HCT116 (cell line): ENCODE measurements around the gene OR2T6.

Source experiments
- POLR2A ChIP-seq: IDR thresholded peaks from 2 replicates; pipeline ENCODE4 v1.7.0; 2011; ENCODE audit warnings: borderline replicate concordance; ENCODE audit not compliant: insufficient read depth, insufficient read length; ENCODE audit errors: extremely low read depth
- TF ChIP-seq, protein P1 (sequence below), 3 experiments: fragments of 200-600 bp in 1 of 3; sonication (generic) in 1 of 3; IDR thresholded peaks in 2 of 3; conservative IDR thresholded peaks in 1 of 3; 2 replicates each; pipeline ENCODE4 v1.5.1; 2012 to 2017; ENCODE audit warnings: low read depth in 2 of 3, low read length in 2 of 3, antibody characterized with exemption in 1 of 3, borderline replicate concordance in 1 of 3, control low read depth in 1 of 3, mild to moderate bottlenecking in 1 of 3, mixed read lengths in 1 of 3, mixed run types in 1 of 3, moderate library complexity in 1 of 3; ENCODE audit not compliant: insufficient read depth in 1 of 3

GRCh38 chr1:248380854-248381253, 5.3 kb downstream of the OR2T6 start:
- TF ChIP-seq, protein P1, sequence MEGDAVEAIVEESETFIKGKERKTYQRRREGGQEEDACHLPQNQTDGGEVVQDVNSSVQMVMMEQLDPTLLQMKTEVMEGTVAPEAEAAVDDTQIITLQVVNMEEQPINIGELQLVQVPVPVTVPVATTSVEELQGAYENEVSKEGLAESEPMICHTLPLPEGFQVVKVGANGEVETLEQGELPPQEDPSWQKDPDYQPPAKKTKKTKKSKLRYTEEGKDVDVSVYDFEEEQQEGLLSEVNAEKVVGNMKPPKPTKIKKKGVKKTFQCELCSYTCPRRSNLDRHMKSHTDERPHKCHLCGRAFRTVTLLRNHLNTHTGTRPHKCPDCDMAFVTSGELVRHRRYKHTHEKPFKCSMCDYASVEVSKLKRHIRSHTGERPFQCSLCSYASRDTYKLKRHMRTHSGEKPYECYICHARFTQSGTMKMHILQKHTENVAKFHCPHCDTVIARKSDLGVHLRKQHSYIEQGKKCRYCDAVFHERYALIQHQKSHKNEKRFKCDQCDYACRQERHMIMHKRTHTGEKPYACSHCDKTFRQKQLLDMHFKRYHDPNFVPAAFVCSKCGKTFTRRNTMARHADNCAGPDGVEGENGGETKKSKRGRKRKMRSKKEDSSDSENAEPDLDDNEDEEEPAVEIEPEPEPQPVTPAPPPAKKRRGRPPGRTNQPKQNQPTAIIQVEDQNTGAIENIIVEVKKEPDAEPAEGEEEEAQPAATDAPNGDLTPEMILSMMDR (IDR thresholded peaks at IDR 0.05 in 2 of 3, conservative IDR thresholded peaks at IDR 0.05 in 1 of 3; ENCODE audit: borderline replicate concordance in 1 of 3, insufficient read depth in 1 of 3, low read depth in 2 of 3, low read length in 2 of 3) = no peak
- TF ChIP-seq POLR2A = no peak
